HEK293 (cell line): ENCODE results near the gene RAET1G.

ENCODE experiments used
- BCL11A ChIP-seq: fragments of 450-650 bp; formaldehyde crosslinking; IDR thresholded peaks from 2 replicates; pipeline ENCODE4 v1.5.1; 2016; ENCODE audit warnings: low read depth, missing biosample characterization, missing genetic modification characterization
- BCL6B ChIP-seq: fragments of 450-650 bp; formaldehyde crosslinking; IDR thresholded peaks from 2 replicates; pipeline ENCODE4 v1.5.1; 2017; ENCODE audit warnings: missing biosample characterization, missing genetic modification characterization
- GLIS2 ChIP-seq: fragments of 450-650 bp; formaldehyde crosslinking; IDR thresholded peaks from 2 replicates; pipeline ENCODE4 v1.5.1; 2016; ENCODE audit warnings: missing biosample characterization, missing genetic modification characterization
- KLF7 ChIP-seq: fragments of 450-650 bp; formaldehyde crosslinking; IDR thresholded peaks from 2 replicates; pipeline ENCODE4 v1.5.1; 2016; ENCODE audit warnings: missing biosample characterization, missing genetic modification characterization, borderline replicate concordance
- KLF9 ChIP-seq: fragments of 450-650 bp; formaldehyde crosslinking; IDR thresholded peaks from 2 replicates; pipeline ENCODE4 v1.5.1; 2016; ENCODE audit warnings: missing biosample characterization, missing genetic modification characterization, low read depth
- OSR2 ChIP-seq: fragments of 450-650 bp; formaldehyde crosslinking; IDR thresholded peaks from 2 replicates; pipeline ENCODE4 v1.5.1; 2016; ENCODE audit warnings: missing biosample characterization, missing genetic modification characterization
- OVOL3 ChIP-seq: fragments of 450-650 bp; formaldehyde crosslinking; IDR thresholded peaks from 2 replicates; pipeline ENCODE4 v1.5.1; 2016; ENCODE audit warnings: missing biosample characterization, missing genetic modification characterization
- YY2 ChIP-seq: fragments of 450-650 bp; formaldehyde crosslinking; IDR thresholded peaks from 2 replicates; pipeline ENCODE4 v1.5.1; 2016; ENCODE audit warnings: missing biosample characterization, missing genetic modification characterization
- ZBTB17 ChIP-seq: fragments of 450-650 bp; formaldehyde crosslinking; IDR thresholded peaks from 2 replicates; pipeline ENCODE4 v1.5.1; 2016; ENCODE audit warnings: missing biosample characterization, missing genetic modification characterization
- ZBTB20 ChIP-seq: fragments of 450-650 bp; formaldehyde crosslinking; IDR thresholded peaks from 2 replicates; pipeline ENCODE4 v1.5.1; 2016; ENCODE audit warnings: missing biosample characterization, missing genetic modification characterization
- ZBTB21 ChIP-seq: fragments of 450-650 bp; formaldehyde crosslinking; IDR thresholded peaks from 2 replicates; pipeline ENCODE4 v1.5.1; 2017; ENCODE audit warnings: missing biosample characterization, missing genetic modification characterization
- ZBTB48 ChIP-seq: fragments of 450-650 bp; formaldehyde crosslinking; IDR thresholded peaks from 2 replicates; pipeline ENCODE4 v1.5.1; 2016; ENCODE audit warnings: missing biosample characterization, missing genetic modification characterization
- ZNF140 ChIP-seq: fragments of 450-650 bp; formaldehyde crosslinking; IDR thresholded peaks from 2 replicates; pipeline ENCODE4 v1.5.1; 2016; ENCODE audit warnings: missing biosample characterization, missing genetic modification characterization
- ZNF148 ChIP-seq: fragments of 450-650 bp; formaldehyde crosslinking; IDR thresholded peaks from 2 replicates; pipeline ENCODE4 v1.5.0; 2017; ENCODE audit warnings: missing biosample characterization, missing genetic modification characterization, borderline replicate concordance
- ZNF157 ChIP-seq: fragments of 450-650 bp; formaldehyde crosslinking; IDR thresholded peaks from 2 replicates; pipeline ENCODE4 v1.5.1; 2016; ENCODE audit warnings: missing biosample characterization, missing genetic modification characterization
- ZNF16 ChIP-seq: fragments of 450-650 bp; formaldehyde crosslinking; IDR thresholded peaks from 2 replicates; pipeline ENCODE4 v1.5.1; 2016; ENCODE audit warnings: low read depth, missing biosample characterization, missing genetic modification characterization
- ZNF184 ChIP-seq: fragments of 450-650 bp; IDR thresholded peaks from 2 replicates; pipeline ENCODE4 v1.5.1; 2018; ENCODE audit warnings: missing biosample characterization, mild to moderate bottlenecking, missing genetic modification characterization
- ZNF202 ChIP-seq: fragments of 450-650 bp; formaldehyde crosslinking; IDR thresholded peaks from 2 replicates; pipeline ENCODE4 v1.5.1; 2016; ENCODE audit warnings: missing biosample characterization, missing genetic modification characterization, borderline replicate concordance
- ZNF223 ChIP-seq: fragments of 450-650 bp; formaldehyde crosslinking; IDR thresholded peaks from 2 replicates; pipeline ENCODE4 v1.5.1; 2016; ENCODE audit warnings: missing biosample characterization, missing genetic modification characterization
- ZNF24 ChIP-seq: fragments of 450-650 bp; formaldehyde crosslinking; IDR thresholded peaks from 2 replicates; pipeline ENCODE4 v1.5.1; 2016; ENCODE audit warnings: missing biosample characterization, missing genetic modification characterization
- ZNF335 ChIP-seq: fragments of 450-650 bp; formaldehyde crosslinking; conservative IDR thresholded peaks from 2 replicates; pipeline ENCODE4 v1.5.1; 2016; ENCODE audit warnings: missing biosample characterization, missing genetic modification characterization
- ZNF37A ChIP-seq: fragments of 450-650 bp; IDR thresholded peaks from 2 replicates; pipeline ENCODE4 v1.5.1; 2018; ENCODE audit warnings: missing biosample characterization, missing genetic modification characterization
- ZNF501 ChIP-seq: fragments of 450-650 bp; formaldehyde crosslinking; IDR thresholded peaks from 2 replicates; pipeline ENCODE4 v1.5.1; 2016; ENCODE audit warnings: missing biosample characterization, missing genetic modification characterization
- ZNF843 ChIP-seq: fragments of 450-650 bp; formaldehyde crosslinking; IDR thresholded peaks from 2 replicates; pipeline ENCODE4 v1.5.1; 2016; ENCODE audit warnings: missing biosample characterization, missing genetic modification characterization
- ZXDB ChIP-seq: fragments of 450-650 bp; formaldehyde crosslinking; IDR thresholded peaks from 2 replicates; pipeline ENCODE4 v1.5.1; 2016; ENCODE audit warnings: missing biosample characterization, missing genetic modification characterization
- TF ChIP-seq, protein P1 (sequence below): fragments of 450-650 bp; formaldehyde crosslinking; IDR thresholded peaks from 2 replicates; pipeline ENCODE4 v1.5.1; 2016; ENCODE audit warnings: missing biosample characterization, missing genetic modification characterization
- TF ChIP-seq, protein P2 (sequence below): fragments of 450-650 bp; formaldehyde crosslinking; IDR thresholded peaks from 2 replicates; pipeline ENCODE4 v1.5.1; 2016; ENCODE audit warnings: missing biosample characterization, missing genetic modification characterization

Gene RAET1G

DNA sequence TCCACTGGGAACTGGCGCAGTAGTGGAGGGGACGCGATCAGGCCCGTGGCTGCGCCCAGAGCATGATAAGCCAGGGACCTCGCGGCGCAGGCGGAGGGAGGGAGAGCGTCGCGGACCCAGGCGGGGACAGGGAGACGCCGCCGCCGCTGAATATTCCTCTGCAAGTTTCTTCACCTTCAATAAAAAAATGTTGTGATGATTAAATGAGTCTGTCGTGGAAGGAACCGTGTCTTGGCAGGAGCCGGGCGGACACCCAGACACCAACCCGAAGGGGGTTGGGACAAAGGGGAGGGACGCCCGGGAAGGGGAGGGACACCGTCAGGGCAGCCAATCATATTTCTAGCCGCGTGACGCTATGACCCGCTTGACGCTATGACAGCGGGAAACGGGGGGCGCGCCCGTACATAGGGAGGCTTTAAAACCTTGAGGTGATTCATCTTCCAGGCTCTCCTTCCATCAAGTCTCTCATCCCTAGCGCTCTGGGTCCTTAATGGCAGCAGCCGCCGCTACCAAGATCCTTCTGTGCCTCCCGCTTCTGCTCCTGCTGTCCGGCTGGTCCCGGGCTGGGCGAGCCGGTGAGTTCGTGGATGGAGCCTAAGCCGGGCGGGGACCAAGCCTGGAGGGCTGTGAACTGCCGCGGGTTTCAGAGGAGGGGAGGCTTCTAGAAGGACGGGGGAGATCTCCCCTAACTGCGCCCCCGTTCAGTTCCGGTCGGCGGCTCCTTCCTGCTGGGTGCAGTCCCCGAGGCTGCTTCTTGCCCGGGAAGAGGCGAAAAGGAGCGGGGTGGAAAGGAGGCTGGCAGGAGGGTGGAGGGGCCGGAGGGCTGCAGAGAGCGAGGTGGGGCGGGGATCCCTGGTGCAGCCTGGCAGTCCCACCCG is 18.9 kb upstream of the RAET1G start, which contains the start of gene ULBP2 (continued):
- TF ChIP-seq GLIS2: peak; percentile 60; the same call in 1 of the 2 replicates
- TF ChIP-seq ZNF37A (tag by site-specific recombination): no peak
- peak; percentile 78 for TF ChIP-seq ZBTB20
- TF ChIP-seq ZNF202: no peak
- no peak for TF ChIP-seq ZNF140 (tag by site-specific recombination)
- TF ChIP-seq, protein P1, sequence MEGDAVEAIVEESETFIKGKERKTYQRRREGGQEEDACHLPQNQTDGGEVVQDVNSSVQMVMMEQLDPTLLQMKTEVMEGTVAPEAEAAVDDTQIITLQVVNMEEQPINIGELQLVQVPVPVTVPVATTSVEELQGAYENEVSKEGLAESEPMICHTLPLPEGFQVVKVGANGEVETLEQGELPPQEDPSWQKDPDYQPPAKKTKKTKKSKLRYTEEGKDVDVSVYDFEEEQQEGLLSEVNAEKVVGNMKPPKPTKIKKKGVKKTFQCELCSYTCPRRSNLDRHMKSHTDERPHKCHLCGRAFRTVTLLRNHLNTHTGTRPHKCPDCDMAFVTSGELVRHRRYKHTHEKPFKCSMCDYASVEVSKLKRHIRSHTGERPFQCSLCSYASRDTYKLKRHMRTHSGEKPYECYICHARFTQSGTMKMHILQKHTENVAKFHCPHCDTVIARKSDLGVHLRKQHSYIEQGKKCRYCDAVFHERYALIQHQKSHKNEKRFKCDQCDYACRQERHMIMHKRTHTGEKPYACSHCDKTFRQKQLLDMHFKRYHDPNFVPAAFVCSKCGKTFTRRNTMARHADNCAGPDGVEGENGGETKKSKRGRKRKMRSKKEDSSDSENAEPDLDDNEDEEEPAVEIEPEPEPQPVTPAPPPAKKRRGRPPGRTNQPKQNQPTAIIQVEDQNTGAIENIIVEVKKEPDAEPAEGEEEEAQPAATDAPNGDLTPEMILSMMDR: 0 out of 2 replicates have a peak, but pooled peaks have one; percentile 6
- peak; percentile 86 for TF ChIP-seq ZNF335 (tag by site-specific recombination)
- TF ChIP-seq ZNF843: no peak
- TF ChIP-seq ZNF148 (tag by site-specific recombination): no peak
- TF ChIP-seq KLF7 (tag by site-specific recombination): no peak
- TF ChIP-seq ZNF16 (tag by site-specific recombination): no peak
- no peak for TF ChIP-seq BCL11A (tag by site-specific recombination)
- no peak for TF ChIP-seq ZNF184 (tag by site-specific recombination)
- TF ChIP-seq, protein P2, sequence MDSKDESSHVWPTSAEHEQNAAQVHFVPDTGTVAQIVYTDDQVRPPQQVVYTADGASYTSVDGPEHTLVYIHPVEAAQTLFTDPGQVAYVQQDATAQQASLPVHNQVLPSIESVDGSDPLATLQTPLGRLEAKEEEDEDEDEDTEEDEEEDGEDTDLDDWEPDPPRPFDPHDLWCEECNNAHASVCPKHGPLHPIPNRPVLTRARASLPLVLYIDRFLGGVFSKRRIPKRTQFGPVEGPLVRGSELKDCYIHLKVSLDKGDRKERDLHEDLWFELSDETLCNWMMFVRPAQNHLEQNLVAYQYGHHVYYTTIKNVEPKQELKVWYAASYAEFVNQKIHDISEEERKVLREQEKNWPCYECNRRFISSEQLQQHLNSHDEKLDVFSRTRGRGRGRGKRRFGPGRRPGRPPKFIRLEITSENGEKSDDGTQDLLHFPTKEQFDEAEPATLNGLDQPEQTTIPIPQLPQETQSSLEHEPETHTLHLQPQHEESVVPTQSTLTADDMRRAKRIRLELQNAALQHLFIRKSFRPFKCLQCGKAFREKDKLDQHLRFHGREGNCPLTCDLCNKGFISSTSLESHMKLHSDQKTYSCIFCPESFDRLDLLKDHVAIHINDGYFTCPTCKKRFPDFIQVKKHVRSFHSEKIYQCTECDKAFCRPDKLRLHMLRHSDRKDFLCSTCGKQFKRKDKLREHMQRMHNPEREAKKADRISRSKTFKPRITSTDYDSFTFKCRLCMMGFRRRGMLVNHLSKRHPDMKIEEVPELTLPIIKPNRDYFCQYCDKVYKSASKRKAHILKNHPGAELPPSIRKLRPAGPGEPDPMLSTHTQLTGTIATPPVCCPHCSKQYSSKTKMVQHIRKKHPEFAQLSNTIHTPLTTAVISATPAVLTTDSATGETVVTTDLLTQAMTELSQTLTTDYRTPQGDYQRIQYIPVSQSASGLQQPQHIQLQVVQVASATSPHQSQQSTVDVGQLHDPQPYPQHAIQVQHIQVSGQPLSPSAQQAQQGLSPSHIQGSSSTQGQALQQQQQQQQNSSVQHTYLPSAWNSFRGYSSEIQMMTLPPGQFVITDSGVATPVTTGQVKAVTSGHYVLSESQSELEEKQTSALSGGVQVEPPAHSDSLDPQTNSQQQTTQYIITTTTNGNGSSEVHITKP (tag by site-specific recombination): peak; percentile 94
- TF ChIP-seq ZBTB21 (tag by site-specific recombination): peak; percentile 86
- no peak for TF ChIP-seq OVOL3 (tag by site-specific recombination)
- peak; percentile 74 for TF ChIP-seq ZBTB17 (tag by site-specific recombination)
- peak; percentile 39; the same call in 1 of the 2 replicates for TF ChIP-seq ZBTB48
- peak; percentile 63 for TF ChIP-seq OSR2 (tag by site-specific recombination)
- TF ChIP-seq BCL6B (tag by site-specific recombination): no peak
- TF ChIP-seq KLF9 (tag by site-specific recombination): peak; percentile 87
- TF ChIP-seq ZNF223 (tag by site-specific recombination): no peak
- TF ChIP-seq ZNF24: 0 out of 2 replicates have a peak, but pooled peaks have one; percentile 37
- TF ChIP-seq ZNF157: no peak
- peak; percentile 41; the same call in 1 of the 2 replicates for TF ChIP-seq ZXDB
- TF ChIP-seq ZNF501 (tag by site-specific recombination): peak; percentile 56; the same call in 1 of the 2 replicates
- peak; percentile 71 for TF ChIP-seq YY2 (tag by site-specific recombination)
